Body of pancreas (tissue), 4 donors: ENCODE measurements around the gene PSD2.

Experiments
- CTCF ChIP-seq, 7 experiments: fragments of 450-650 bp in 4 of 7; fragments of 200-600 bp in 3 of 7; sonication (generic) in 3 of 7; IDR thresholded peaks; one replicate each; pipeline ENCODE4 v1.5.1; 2016 to 2019; ENCODE audit warnings: antibody characterized with exemption in 7 of 7
- POLR2A ChIP-seq, 3 donors: fragments of 450-650 bp; IDR thresholded peaks; one replicate each; pipeline ENCODE4 v1.6.1; 2016; ENCODE audit warnings: antibody characterized with exemption in 3 of 3, mild to moderate bottlenecking in 2 of 3

DNA sequence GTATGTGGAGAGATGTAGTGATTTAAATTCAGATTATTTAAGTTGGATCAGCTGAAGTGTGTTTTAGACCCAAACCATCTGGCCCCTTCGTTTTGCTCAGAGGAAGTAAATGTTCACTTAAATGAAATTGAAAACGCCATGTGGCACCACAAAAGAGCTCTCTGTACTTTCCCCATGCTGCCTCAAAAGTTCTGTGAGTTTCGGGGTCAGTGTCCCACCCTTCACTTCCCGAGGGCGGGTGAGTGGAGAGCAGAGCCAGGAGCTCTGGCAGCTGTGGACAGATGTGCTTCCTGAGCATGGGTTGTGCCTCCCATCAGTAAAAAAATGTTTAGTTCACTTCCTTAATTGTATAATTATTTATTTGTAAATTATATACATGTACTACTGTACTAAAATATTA, 48.4 kb downstream of the PSD2 start:
- TF ChIP-seq POLR2A (IDR thresholded peaks at IDR 0.05) (no peak), CTCF (IDR thresholded peaks at IDR 0.05) (no peak)
